Fibroblast of peridontal ligament (primary cell): Measurements from ENCODE around the gene TRABD2A.
"Not testable (repeated sequence)": the region's sequence is repeated elsewhere in the genome, so short reads cannot be mapped to it uniquely, and the experiment has no call there.

Experiments
- DNase-seq: peaks from one replicate; pipeline ENCODE4 v3.0.0-alpha.2; 2010; ENCODE audit errors: extremely low read depth

Gene TRABD2A

DNA sequence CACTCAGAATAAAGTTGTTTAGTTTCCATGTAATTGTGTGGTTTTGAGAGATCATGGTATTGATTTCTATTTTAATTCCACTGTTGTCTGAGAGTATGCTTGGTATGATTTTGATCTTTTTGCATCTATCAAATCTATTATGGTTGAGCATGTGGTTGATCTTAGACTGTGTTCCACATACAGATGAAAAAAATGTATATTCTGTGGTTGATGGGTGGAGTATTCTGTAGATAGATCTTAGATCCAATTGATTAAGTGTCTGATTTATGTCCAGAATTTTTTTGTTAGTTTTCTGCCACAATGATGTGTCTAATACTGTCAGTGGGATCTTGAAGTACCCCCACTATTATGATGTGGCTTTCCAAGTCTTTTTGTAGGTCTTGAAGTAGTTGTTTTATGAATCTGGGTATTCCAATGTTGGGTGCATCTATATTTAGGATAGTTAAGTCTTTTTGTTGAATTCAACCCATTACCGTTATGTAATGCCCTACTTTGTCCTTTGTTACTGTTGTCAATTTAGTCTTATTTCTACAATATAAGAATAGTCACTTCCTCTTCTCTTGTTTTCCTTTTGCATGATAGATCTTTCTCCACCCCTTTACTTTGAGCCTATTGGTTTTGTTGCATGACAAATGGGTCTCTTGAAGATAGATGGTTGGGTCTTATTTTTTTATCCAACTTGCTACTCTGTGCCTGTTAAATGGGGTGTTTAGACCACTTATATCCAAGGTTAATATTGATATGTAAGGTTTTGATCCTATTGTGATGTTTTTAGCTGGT lies 101.8 kb downstream of the TRABD2A start:
- DNase-seq: peak; percentile 35

DNA sequence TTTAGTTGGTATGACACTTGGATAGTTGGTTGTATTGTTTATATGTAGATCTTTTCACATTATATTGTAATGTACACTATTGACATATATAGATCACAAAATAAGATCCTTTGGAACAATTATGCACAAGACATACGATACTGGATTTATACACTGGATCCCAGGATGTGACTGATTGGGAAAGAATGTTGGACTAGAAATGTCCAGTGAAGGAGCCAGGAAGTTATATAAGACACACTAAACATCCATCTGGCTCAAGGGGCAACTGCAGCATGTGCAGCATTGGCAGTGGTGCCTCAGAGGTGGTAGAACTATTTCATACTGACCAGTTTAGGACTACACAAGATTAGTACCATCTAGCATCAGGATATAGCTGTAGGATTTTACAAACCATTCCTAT lies 104.9 kb downstream of the TRABD2A start:
- DNase-seq: peak; percentile 61

DNA sequence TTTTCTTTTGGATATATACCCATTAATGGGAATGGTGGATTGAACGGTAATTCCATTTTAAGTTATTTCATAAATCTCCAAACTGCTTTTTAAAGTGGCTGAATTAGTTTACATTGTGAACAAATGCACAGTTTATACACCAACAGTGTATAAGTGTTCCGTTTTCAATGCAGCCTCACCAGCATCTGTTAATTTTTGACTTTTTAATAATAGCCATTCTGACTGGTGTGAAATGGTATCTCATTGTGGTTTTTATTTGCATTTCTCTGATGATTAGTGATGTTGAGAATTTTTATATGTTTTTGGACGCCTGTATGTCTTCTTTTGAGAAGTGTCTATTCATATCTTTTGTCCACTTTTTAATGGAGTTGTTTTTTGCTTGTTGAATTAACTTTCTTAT lies 107.3 kb downstream of the TRABD2A start:
- DNase-seq: not testable (repeated sequence)
